ENCODE measurements around the gene TENM3. TPM values are rescaled to one million over a fixed set of nuclear protein-coding genes. Genes with fewer than 3 reads are reported as not detected.

The TENM3 gene
- total and polyA plus RNA-seq, 10 of the 15 experiments (the other 5 are each of a cell fraction or from before 2014, with no cell fraction given), result 0.01 to 1.7 (median 0.08) TPM; not detected in 2

GRCh38 chr4:182593864-182594263 lies 350.7 kb downstream of the TENM3 start (continued):
- TF ChIP-seq NFIC (IDR thresholded peaks at IDR 0.05; ENCODE audit: low read depth, low read length), result no peak
- TF ChIP-seq ZBED1 (IDR thresholded peaks at IDR 0.05; ENCODE audit: borderline replicate concordance), result no peak
- no peak for TF ChIP-seq ZBTB11 (CRISPR knock-in tag; IDR thresholded peaks at IDR 0.05)

GRCh38 chr4:182600093-182600492 lies 356.9 kb downstream of the TENM3 start:
- intact Hi-C loops (cut with micrococcal nuclease; ENCODE audit: unreplicated experiment), result no loop called here
- DNase-seq (ENCODE audit: low read depth, low spot score) (no peak), FAIRE-seq (no peak), ATAC-seq (no peak)
- 15% methylated on average over 2 of the region's 2 CpGs for WGBS (ENCODE audit: insufficient coverage, insufficient replicate concordance, low lambda C conversion rate, missing lambda C conversion rate)
- no peak overlapping the region for H3K9ac ChIP-seq (ENCODE audit: control insufficient read depth, insufficient read depth, low read length)
- H3K79me2 ChIP-seq (ENCODE audit: control insufficient read depth, insufficient read depth, low read length), result no peaks in the 10 kb centered on the region
- H3K27me3 ChIP-seq (replicated peaks in 1 of 2; ENCODE audit: control insufficient read depth in 2 of 2, insufficient read depth in 2 of 2, low read length in 1 of 2), result no peaks in the 10 kb centered on the region
- H3K36me3 ChIP-seq (ENCODE audit: control insufficient read depth in 2 of 2, insufficient read depth in 2 of 2, low read length in 1 of 2), result no peaks in the 10 kb centered on the region
- H3K27ac ChIP-seq (ENCODE audit: control insufficient read depth, insufficient read depth), result no peak overlapping the region
- no peak overlapping the region for H2AFZ ChIP-seq (ENCODE audit: control insufficient read depth, low read depth, low read length)
- BruUV-seq (replicated peaks), result no TSS peak
- no peaks in the 10 kb centered on the region for H4K20me1 ChIP-seq (ENCODE audit: control insufficient read depth, insufficient read depth)
- no peaks in the 10 kb centered on the region for H3K9me3 ChIP-seq (replicated peaks; ENCODE audit: control insufficient read depth, insufficient read depth, low read length)
- POLR2A ChIA-PET, result no interaction called here
- no peak overlapping the region for H3K4me2 ChIP-seq (ENCODE audit: control insufficient read depth, insufficient read depth)
- TF ChIP-seq NFIC (IDR thresholded peaks at IDR 0.05; ENCODE audit: low read depth, low read length), result no peak
- TF ChIP-seq SIN3A (IDR thresholded peaks at IDR 0.05; ENCODE audit: low read depth, low read length), result no peak
- TF ChIP-seq ATF3 (IDR thresholded peaks at IDR 0.05; ENCODE audit: borderline replicate concordance, extremely low read depth, low read depth, low read length), result no peak
- TF ChIP-seq NR2F1 (conservative IDR thresholded peaks at IDR 0.05), result no peak
- TF ChIP-seq, protein P1, sequence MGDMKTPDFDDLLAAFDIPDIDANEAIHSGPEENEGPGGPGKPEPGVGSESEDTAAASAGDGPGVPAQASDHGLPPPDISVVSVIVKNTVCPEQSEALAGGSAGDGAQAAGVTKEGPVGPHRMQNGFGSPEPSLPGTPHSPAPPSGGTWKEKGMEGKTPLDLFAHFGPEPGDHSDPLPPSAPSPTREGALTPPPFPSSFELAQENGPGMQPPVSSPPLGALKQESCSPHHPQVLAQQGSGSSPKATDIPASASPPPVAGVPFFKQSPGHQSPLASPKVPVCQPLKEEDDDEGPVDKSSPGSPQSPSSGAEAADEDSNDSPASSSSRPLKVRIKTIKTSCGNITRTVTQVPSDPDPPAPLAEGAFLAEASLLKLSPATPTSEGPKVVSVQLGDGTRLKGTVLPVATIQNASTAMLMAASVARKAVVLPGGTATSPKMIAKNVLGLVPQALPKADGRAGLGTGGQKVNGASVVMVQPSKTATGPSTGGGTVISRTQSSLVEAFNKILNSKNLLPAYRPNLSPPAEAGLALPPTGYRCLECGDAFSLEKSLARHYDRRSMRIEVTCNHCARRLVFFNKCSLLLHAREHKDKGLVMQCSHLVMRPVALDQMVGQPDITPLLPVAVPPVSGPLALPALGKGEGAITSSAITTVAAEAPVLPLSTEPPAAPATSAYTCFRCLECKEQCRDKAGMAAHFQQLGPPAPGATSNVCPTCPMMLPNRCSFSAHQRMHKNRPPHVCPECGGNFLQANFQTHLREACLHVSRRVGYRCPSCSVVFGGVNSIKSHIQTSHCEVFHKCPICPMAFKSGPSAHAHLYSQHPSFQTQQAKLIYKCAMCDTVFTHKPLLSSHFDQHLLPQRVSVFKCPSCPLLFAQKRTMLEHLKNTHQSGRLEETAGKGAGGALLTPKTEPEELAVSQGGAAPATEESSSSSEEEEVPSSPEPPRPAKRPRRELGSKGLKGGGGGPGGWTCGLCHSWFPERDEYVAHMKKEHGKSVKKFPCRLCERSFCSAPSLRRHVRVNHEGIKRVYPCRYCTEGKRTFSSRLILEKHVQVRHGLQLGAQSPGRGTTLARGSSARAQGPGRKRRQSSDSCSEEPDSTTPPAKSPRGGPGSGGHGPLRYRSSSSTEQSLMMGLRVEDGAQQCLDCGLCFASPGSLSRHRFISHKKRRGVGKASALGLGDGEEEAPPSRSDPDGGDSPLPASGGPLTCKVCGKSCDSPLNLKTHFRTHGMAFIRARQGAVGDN (IDR thresholded peaks at IDR 0.05), result no peak
- no peak for TF ChIP-seq ESRRA (IDR thresholded peaks at IDR 0.05; ENCODE audit: low read length)
- no peak for TF ChIP-seq HDAC6 (IDR thresholded peaks at IDR 0.05; ENCODE audit: unreplicated experiment)
- no peak for TF ChIP-seq LARP7 (IDR thresholded peaks at IDR 0.05)
- no peak for TF ChIP-seq BACH1 (IDR thresholded peaks at IDR 0.05; ENCODE audit: borderline replicate concordance)
- TF ChIP-seq EED (IDR thresholded peaks at IDR 0.05; ENCODE audit: low read depth), result no peak
- TF ChIP-seq NFXL1 (IDR thresholded peaks at IDR 0.05; ENCODE audit: borderline replicate concordance), result no peak
- no peak for TF ChIP-seq SMARCA5 (IDR thresholded peaks at IDR 0.05)
- no peak for TF ChIP-seq RUNX3 (IDR thresholded peaks at IDR 0.05; ENCODE audit: low read length)
- no peak for TF ChIP-seq NRF1 (conservative IDR thresholded peaks at IDR 0.05; ENCODE audit: low read depth, low read length)
- no peak for TF ChIP-seq SREBF2 (IDR thresholded peaks at IDR 0.05; ENCODE audit: low read length)
- no peak for TF ChIP-seq CREM (IDR thresholded peaks at IDR 0.05; ENCODE audit: low read depth)
- SMC1A ChIA-PET (ENCODE audit: uncharacterized antibody, unreplicated experiment), result no interaction called here
- in situ Hi-C loops (cut with MboI), result no loop called here
- CTCF ChIA-PET, result no interaction called here
- H3K4me1 ChIP-seq (ENCODE audit: control insufficient read depth, insufficient read depth, low read length), result no peaks in the 10 kb centered on the region
- no peak overlapping the region for H3K4me3 ChIP-seq
- RAD21 ChIA-PET (ENCODE audit: unreplicated experiment), result no interaction called here

All from GM12878 (cell line).